NCI-H1105 treated with DMSO at 0.1 percent for 48 hours (cell line): ENCODE measurements around the gene HMGXB3.
"Not testable (repeated sequence)": the region's sequence is repeated elsewhere in the genome, so short reads cannot be mapped to it uniquely, and the experiment has no call there.

Experiments
- DNase-seq: peaks from one replicate; lab custom pipeline; 2025; lab: John Stamatoyannopoulos, UW

Gene HMGXB3

GRCh38 chr5:150022158-150022531 lies 21.6 kb downstream of the HMGXB3 start:
- DNase-seq: no peak

- no peak for DNase-seq
Observed at GRCh38 chr5:150022681-150023080, 22.1 kb downstream of the HMGXB3 start.

GRCh38 chr5:150023136-150023535 lies 22.6 kb downstream of the HMGXB3 start:
- DNase-seq: no peak

GRCh38 chr5:150024346-150024984 lies 23.9 kb downstream of the HMGXB3 start:
- no peak for DNase-seq

- DNase-seq: no peak
Observed at GRCh38 chr5:150026682-150027172, 26.2 kb downstream of the HMGXB3 start.

- not testable (repeated sequence) for DNase-seq
Observed at GRCh38 chr5:150028047-150028446, 27.5 kb downstream of the HMGXB3 start.

- no peak for DNase-seq
Observed at GRCh38 chr5:150033334-150033733, 32.8 kb downstream of the HMGXB3 start.

- DNase-seq: no peak
Observed at GRCh38 chr5:150034662-150035061, 34.1 kb downstream of the HMGXB3 start.

GRCh38 chr5:150035139-150035895 lies 34.8 kb downstream of the HMGXB3 start:
- DNase-seq: no peak

GRCh38 chr5:150036513-150036912 lies 36.0 kb downstream of the HMGXB3 start:
- DNase-seq: no peak

- DNase-seq: no peak
Observed at GRCh38 chr5:150038547-150038946, 38.0 kb downstream of the HMGXB3 start.

GRCh38 chr5:150042459-150042858 lies 41.9 kb downstream of the HMGXB3 start:
- no peak for DNase-seq

GRCh38 chr5:150043657-150044328 lies 43.3 kb downstream of the HMGXB3 start:
- no peak for DNase-seq

GRCh38 chr5:150044329-150044681 lies 43.8 kb downstream of the HMGXB3 start:
- no peak for DNase-seq

- no peak for DNase-seq
Observed at GRCh38 chr5:150044712-150045111, 44.2 kb downstream of the HMGXB3 start.

GRCh38 chr5:150045549-150045948 lies 45.0 kb downstream of the HMGXB3 start:
- no peak for DNase-seq

GRCh38 chr5:150046031-150046430 lies 45.5 kb downstream of the HMGXB3 start:
- DNase-seq: no peak

GRCh38 chr5:150050172-150050811 lies 49.8 kb downstream of the HMGXB3 start:
- DNase-seq: not testable (repeated sequence)

GRCh38 chr5:150051657-150052195 lies 51.2 kb downstream of the HMGXB3 start:
- DNase-seq: no peak

GRCh38 chr5:150052226-150052955 lies 51.9 kb downstream of the HMGXB3 start:
- DNase-seq: no peak

GRCh38 chr5:150052956-150053712 lies 52.6 kb downstream of the HMGXB3 start:
- DNase-seq: no peak
